ENCODE measurements around the gene DHH. TPM values are rescaled to one million over a fixed set of nuclear protein-coding genes. Genes with fewer than 3 reads are reported as not detected.

Gene DHH
- total and polyA plus RNA-seq, 9 of the 15 experiments (the other 6 are each of a cell fraction or from before 2014, with no cell fraction given): 0.07 to 2.6 (median 0.54) TPM

DNA sequence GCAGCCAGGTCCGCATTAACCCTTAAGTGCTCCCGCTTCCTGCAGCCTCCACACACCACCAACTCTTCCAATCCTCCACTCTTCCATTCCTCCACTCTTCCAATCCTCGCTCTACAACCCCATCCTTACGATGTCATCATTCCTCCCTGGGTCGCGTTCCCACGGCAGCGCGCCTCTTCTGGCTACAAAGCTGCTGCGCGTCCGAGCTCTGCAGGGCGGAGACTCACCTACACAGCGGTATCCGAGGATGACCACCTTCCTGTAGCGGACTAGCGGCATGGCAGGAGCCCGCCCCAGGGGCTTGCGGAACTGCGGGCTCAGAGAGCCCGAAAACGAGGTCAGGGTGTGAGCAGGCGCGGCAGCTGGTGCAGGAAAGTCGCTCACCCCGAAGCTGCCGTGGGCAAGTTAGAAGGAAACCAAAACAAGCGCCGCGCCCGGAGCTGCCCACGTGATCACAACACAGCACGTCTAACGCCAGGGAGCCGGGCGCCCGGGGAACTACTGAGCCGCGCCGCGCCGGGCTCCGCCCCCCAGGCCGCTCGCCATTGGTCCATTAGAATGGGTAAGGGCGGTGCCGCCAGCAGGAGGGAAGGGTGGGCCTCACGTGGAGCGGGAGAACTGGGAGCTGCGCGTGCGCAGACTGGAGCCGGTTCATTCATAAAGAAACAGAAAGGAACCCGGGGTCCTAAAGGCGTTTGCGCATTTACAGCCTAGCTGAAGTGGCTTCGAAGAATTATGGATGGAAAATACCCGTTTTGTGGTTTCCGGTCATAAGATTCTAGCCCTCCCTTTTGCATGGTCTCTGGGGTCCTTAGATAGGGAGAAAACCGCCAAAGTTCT is 24.9 kb downstream of the DHH start, which contains the start of gene RHEBL1 (continued):
- TF ChIP-seq HOXB6 (CRISPR knock-in tag; IDR thresholded peaks at IDR 0.05; ENCODE audit: borderline replicate concordance): no peak
- no peak for TF ChIP-seq HDAC8 (tag; IDR thresholded peaks at IDR 0.05)
- TF ChIP-seq POLR2H (tag; IDR thresholded peaks at IDR 0.05; ENCODE audit: low read depth): no peak
- TF ChIP-seq ZNF140 (CRISPR knock-in tag; IDR thresholded peaks at IDR 0.05): no peak
- TF ChIP-seq, protein P1, sequence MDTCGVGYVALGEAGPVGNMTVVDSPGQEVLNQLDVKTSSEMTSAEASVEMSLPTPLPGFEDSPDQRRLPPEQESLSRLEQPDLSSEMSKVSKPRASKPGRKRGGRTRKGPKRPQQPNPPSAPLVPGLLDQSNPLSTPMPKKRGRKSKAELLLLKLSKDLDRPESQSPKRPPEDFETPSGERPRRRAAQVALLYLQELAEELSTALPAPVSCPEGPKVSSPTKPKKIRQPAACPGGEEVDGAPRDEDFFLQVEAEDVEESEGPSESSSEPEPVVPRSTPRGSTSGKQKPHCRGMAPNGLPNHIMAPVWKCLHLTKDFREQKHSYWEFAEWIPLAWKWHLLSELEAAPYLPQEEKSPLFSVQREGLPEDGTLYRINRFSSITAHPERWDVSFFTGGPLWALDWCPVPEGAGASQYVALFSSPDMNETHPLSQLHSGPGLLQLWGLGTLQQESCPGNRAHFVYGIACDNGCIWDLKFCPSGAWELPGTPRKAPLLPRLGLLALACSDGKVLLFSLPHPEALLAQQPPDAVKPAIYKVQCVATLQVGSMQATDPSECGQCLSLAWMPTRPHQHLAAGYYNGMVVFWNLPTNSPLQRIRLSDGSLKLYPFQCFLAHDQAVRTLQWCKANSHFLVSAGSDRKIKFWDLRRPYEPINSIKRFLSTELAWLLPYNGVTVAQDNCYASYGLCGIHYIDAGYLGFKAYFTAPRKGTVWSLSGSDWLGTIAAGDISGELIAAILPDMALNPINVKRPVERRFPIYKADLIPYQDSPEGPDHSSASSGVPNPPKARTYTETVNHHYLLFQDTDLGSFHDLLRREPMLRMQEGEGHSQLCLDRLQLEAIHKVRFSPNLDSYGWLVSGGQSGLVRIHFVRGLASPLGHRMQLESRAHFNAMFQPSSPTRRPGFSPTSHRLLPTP (IDR thresholded peaks at IDR 0.05; ENCODE audit: borderline replicate concordance, extremely low read depth, insufficient read length): no peak
- no peak for TF ChIP-seq SRSF3 (IDR thresholded peaks at IDR 0.05; ENCODE audit: insufficient read depth, low read length)
- no peak for TF ChIP-seq DEAF1 (CRISPR knock-in tag; IDR thresholded peaks at IDR 0.05)
- TF ChIP-seq SIRT6 (IDR thresholded peaks at IDR 0.05; ENCODE audit: low read depth, low read length): no peak
- TF ChIP-seq PURB (CRISPR knock-in tag; IDR thresholded peaks at IDR 0.05; ENCODE audit: low read depth): no peak
- no peak for TF ChIP-seq XRCC3 (IDR thresholded peaks at IDR 0.05)
- 0 out of 4 replicates have a peak, but pooled peaks of 1 of the 2 experiments have one; percentile 24 for TF ChIP-seq TRIM24 (IDR thresholded peaks at IDR 0.05)
- no peak for TF ChIP-seq NFIX (CRISPR knock-in tag; IDR thresholded peaks at IDR 0.05; ENCODE audit: low read depth)
- TF ChIP-seq CCNT2 (IDR thresholded peaks at IDR 0.05; ENCODE audit: borderline replicate concordance, extremely low read depth, insufficient read length, low read depth, low read length): peak; percentile 84
- no peak for TF ChIP-seq IRF9 (tag; IDR thresholded peaks at IDR 0.05)
- no peak for TF ChIP-seq HCFC1 (IDR thresholded peaks at IDR 0.05; ENCODE audit: low read depth, low read length)
- TF ChIP-seq FOXJ2 (tag; IDR thresholded peaks at IDR 0.05): no peak
- TF ChIP-seq, protein P2, sequence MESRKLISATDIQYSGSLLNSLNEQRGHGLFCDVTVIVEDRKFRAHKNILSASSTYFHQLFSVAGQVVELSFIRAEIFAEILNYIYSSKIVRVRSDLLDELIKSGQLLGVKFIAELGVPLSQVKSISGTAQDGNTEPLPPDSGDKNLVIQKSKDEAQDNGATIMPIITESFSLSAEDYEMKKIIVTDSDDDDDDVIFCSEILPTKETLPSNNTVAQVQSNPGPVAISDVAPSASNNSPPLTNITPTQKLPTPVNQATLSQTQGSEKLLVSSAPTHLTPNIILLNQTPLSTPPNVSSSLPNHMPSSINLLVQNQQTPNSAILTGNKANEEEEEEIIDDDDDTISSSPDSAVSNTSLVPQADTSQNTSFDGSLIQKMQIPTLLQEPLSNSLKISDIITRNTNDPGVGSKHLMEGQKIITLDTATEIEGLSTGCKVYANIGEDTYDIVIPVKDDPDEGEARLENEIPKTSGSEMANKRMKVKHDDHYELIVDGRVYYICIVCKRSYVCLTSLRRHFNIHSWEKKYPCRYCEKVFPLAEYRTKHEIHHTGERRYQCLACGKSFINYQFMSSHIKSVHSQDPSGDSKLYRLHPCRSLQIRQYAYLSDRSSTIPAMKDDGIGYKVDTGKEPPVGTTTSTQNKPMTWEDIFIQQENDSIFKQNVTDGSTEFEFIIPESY (CRISPR knock-in tag; IDR thresholded peaks at IDR 0.05): no peak
- TF ChIP-seq ELF2 (CRISPR knock-in tag; IDR thresholded peaks at IDR 0.05): no peak
- TF ChIP-seq KAT7 (CRISPR knock-in tag; IDR thresholded peaks at IDR 0.05; ENCODE audit: borderline replicate concordance): no peak
- no peak for TF ChIP-seq MIER1 (IDR thresholded peaks at IDR 0.05; ENCODE audit: low read depth)
- TF ChIP-seq NCOA1 (IDR thresholded peaks at IDR 0.05; ENCODE audit: low read depth): no peak
